Activated CD8-positive, alpha-beta memory T cell treated with anti-CD3 and anti-CD28 coated beads, Interleukin-2, amount 50 U/mL, for 24 hours (primary cell): ENCODE measurements around the gene KAZN.
A peak's percentile ranks its signal among the peaks of the same experiment; 100 is the strongest.

Experiments used
- DNase-seq: peaks from one replicate; pipeline ENCODE4 v3.0.0-alpha.2; 2020; ENCODE audit errors: extremely low read depth

KAZN gene

DNA sequence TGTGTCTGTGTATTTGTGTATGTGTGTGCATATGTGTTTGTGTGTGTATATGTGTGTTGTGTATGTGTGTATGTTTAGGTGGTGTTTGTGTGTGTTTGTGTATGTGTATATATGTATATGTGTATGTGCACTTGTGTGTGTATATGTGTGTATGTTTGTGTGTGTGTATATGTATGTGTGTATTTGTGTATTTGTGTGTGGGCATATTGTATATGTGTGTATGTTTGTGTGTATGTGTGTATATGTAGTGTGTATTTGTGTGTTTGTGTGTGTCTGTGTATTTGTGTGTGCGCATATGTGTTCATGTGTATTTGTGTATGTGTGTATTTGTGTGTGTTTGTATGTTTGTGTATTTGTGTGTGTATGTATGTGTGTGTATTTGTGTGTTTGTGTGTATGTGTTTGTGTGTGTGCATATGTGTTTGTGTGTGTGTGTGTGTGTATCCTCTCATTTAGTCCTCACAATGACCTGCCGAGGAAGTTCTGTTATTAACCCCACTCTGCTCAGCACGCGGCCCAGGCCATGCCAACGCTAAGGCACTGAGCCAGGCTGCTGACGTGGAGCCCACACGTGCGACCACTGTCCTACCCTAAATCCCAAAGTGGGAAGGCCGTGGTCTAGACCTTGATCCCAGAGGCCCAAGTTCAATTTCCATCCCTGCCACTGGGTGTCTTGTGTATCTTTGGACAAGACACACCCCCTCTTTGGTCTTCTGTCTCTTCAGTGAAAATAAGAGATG, 511.8 kb downstream of the KAZN start:
- no peak for DNase-seq

DNA sequence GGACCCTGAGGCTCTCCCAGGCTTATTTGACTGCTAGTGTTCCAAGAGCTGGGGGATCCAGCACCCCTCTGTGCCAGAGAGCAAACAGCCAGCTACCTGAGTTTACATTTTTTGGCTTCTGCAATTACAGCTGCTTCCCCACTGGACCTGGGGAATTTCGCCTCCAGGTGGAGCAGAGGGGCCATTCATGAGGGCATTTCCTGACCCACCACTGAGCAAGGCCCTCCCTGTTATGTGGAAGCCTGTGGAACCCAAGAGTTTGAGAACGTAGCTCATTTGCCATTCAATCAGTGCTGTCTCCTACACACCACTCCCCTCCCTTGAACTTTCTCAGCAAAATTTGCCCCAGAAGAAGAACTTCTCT, 512.4 kb downstream of the KAZN start:
- DNase-seq: no peak

- DNase-seq: no peak
These were observed 514.7 kb downstream of the KAZN start for GRCh38 chr1:15113146-15113545.

DNA sequence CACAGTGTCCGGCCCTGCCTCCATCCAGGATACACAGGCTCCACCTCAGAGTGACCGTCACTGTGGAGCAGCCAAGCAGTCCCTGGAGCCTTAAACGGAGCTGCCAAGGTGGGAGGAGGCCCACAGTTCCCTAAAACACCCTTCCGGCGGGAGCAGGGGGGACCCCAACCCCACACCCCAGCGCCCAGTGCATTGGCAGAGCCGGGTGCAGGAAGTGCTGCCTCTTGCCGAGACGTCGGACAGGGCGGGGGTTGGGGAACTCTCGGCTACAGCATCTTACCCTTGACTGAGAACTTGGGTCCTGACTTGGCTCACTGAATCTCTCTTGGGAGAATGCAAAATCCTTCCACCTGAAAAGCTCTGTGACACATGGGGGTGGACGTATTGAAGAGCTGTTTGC, 516.4 kb downstream of the KAZN start:
- no peak for DNase-seq

GRCh38 chr1:15115542-15116330, 517.3 kb downstream of the KAZN start:
- DNase-seq: no peak

GRCh38 chr1:15116966-15117365, 518.5 kb downstream of the KAZN start:
- no peak for DNase-seq

- no peak for DNase-seq
These were observed 519.3 kb downstream of the KAZN start for GRCh38 chr1:15117671-15118325.

DNA sequence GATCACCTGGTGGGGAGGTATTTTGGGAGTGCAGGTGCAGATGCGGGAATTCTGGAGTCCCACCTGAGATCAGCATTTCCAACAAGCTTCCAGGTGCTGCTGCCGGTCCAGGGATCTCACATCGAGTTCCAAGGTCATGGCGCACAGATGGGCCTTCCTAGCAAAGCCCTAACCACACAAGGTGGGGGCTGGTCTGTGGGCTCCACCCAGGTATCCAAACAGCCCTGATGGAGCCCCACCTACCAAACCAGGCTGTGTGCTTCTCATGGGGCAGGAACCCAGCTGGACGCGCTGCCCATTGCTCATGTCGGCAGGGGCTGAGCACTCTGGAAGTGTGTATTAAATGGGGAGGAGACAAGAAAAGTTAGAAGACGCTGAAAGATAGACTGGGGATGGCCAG, 520.1 kb downstream of the KAZN start:
- no peak for DNase-seq

GRCh38 chr1:15120251-15120945, 521.9 kb downstream of the KAZN start:
- DNase-seq: no peak

GRCh38 chr1:15122331-15122730, 523.8 kb downstream of the KAZN start:
- no peak for DNase-seq

DNA sequence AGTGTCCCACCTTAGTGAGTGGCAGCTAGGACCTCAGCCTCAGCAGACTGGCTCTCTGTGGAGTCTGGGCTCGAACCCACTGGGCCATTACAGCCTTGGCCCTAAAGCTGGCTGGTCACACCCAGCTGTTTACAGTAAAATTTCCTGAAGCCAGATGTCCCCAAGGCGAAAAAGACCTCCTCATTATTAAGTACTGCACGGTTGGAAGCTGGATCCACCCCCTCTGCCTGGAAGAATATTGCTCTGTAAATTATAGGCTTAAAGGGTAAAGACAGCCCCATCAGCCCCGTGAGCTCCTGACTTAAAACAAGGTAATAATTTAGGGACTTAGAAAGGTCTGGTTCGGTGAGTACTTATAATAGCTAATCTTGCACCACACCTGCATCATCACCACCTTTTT, 524.8 kb downstream of the KAZN start:
- DNase-seq: no peak

DNA sequence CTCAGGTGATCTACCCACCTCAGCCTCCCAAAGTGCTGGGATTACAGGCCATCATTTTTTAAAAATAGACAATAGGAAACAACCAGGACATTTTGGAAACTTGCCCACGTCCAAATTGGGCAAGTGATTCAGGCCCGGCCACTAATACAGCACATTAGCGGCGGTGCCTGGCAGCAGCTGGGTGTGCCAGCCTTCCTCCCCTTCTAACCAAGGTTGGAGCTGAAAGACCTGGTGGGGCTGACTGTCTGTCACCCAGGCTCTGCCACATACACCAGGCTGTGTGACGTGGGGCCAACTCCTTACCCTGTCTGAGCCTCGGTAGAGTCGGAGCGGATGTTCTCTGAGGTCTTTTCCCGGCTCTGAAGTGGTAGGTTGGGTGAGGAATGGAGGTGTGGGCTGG, 525.4 kb downstream of the KAZN start:
- no peak for DNase-seq

DNA sequence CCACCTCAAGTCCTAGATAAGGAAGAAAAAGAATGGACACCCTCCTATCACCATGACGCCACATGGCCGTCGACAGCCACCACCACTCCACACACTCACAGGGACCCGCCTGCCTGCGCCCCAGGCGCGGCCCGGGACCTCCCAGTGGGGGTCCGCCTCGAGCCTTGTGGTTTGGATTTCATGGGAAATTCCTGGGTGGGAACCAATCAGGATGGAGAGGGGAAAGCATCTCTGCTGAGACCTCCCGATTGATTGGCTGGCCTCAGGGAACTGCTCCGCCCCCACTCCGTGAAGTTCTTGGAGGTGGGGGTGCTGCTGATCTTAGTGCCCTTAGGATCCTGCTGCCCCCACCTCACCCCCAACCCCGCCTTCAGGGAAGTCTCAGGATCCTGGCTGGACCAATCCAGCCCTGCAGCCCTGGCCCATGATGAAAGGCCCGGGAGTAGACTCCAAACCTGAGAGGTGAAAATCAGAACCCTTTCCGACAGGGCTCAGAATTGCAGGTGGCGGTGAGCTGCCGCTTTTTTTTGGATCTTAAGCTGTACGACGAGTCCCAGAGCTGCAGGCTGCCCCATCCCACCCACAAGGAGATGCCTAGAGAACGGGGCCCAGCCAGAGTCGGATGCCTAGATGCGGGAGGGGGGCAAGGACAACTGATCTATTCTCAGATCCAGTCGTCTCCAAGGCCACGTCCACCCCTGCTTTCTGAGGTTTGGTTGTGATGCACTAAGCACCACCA, 526.0 kb downstream of the KAZN start:
- no peak for DNase-seq

DNA sequence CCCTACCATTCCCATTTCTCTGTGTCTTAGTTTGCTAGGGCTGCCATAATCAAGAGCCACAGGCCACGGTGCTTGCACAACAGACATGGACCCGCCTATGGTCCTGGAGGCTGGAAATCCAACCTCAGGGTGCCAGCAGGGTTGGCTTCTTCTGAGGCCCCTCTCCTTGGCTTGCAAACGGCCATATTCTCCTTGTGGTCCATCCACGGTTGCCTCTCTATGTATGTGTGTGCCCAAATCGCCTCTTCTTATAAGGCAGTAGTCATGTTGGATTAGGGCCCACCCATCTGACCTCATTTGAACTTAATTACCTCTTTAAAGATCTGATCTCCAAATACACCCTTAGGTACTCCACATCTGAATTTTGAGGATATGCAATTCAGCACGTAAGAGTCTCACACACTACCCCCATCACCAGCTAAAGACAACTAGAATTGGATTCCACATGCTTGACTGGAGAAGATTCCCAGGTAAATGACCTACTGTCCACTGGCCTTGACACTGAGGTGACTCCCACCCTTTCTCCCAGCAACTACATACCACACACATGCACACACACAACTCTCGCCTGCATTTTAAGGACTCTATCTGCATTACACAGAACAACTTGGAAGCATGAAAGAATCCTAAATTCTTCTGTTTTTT, 526.7 kb downstream of the KAZN start:
- no peak for DNase-seq

DNA sequence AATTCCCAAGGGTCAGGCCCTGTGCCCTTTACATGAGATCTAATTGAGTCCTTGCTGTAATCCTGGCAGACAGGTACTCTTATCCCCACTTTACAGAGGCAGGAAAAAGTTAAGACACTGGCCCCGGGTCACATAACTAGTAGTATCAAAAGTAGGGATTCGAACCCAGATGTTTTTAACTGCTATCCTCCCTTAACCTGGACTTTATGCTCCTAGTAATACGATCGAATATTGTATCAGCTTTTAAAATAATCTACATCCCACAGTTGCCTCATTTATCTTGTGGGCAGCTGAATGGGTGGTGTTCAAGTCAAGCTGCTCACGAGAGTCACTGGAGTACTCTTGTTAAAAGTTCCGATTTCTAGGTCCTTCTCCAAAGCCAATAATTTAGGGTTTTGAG, 529.6 kb downstream of the KAZN start:
- DNase-seq: no peak

GRCh38 chr1:15128520-15129313, 530.2 kb downstream of the KAZN start:
- peak; percentile 60 for DNase-seq

- no peak for DNase-seq
These were observed 531.5 kb downstream of the KAZN start for GRCh38 chr1:15129944-15130343.

DNA sequence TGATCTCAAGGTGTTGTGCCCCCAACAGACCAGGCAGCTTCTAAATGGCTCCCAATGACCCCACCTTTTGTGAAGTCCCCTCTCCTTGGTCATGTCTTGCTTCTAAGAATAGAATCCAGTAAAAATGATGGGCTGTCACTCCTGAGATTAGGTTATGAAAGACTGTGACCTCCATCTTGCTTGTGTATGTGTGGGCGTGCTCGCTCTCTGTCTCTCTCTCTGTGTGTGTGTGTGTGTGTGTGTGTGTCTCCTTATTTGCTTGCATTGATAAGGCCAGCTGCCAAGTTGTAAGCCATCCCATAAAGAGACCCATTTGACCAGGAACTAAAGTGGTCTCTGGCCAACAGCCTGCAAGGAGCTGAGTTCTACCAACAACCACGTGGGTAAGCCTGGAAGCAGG, 532.1 kb downstream of the KAZN start:
- no peak for DNase-seq

GRCh38 chr1:15132965-15133364, 534.5 kb downstream of the KAZN start:
- no peak for DNase-seq

- DNase-seq: no peak
These were observed 535.8 kb downstream of the KAZN start for GRCh38 chr1:15134285-15134684.
